GM19468 (cell line): Measurements from ENCODE around the gene PDZD2.

Source experiments
- ATAC-seq: cut with Tn5 transposase; IDR thresholded peaks from one replicate; pipeline ENCODE4 v1.9.1; 2021; ENCODE audit warnings: mild to moderate bottlenecking, moderate library complexity, moderate number of reproducible peaks; ENCODE audit not compliant: unreplicated experiment; ENCODE audit errors: extremely low read depth

The PDZD2 gene

DNA sequence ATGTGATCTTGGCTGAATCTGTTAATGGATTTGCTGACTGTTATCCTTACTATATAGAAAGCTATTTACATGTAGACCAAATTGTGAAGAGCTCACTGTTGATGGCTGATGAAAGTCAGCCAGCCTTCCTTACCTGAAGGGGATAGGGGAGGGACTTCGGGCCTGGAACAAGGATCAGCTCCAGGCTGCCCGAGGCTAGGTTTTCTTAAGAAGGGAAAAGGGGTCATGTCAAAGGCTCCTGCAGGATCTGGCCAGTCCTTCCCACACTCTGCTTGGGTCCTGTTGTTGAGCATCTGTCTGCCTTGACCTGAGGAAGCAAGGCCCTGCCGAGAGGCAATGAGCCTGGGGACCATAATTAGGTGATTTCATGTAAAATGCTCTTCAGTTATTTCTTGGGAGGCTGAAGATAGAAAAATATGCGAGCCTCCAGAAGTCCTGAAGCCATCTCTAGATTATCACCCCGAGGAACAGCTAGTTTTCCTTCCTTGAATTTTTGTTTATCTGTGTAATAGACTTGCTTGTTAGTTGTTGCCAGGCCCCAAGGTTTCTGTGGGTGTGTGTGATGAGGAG is 261.4 kb downstream of the PDZD2 start:
- ATAC-seq = no peak

GRCh38 chr5:31901807-31902530 is 263.0 kb downstream of the PDZD2 start:
- no peak for ATAC-seq

DNA sequence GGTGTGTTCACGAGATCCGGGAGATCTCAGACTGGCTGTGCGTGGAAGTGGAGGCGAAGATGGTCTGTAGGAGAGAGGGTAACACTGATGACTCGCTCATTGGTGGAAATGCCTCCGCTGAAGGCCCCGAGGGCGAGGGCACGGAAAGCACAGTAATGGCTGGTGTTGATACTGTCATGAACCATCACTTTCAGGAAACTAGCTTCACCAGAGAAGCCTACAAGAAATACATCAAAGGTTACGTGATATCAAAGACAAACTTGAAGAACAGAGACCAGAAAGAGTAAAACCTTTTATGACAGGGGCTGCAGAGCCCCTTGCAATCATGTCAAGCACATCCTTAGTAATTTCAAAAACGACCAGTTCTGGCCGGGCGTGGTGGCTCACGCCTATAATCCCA is 269.5 kb downstream of the PDZD2 start:
- no peak for ATAC-seq

- ATAC-seq = no peak
Observed at GRCh38 chr5:31909073-31909472, 270.1 kb downstream of the PDZD2 start.

GRCh38 chr5:31911291-31912265 is 272.6 kb downstream of the PDZD2 start:
- ATAC-seq = no peak

- ATAC-seq = no peak
Observed at GRCh38 chr5:31913808-31914207, 274.9 kb downstream of the PDZD2 start.

GRCh38 chr5:31916327-31916726 is 277.4 kb downstream of the PDZD2 start:
- no peak for ATAC-seq

DNA sequence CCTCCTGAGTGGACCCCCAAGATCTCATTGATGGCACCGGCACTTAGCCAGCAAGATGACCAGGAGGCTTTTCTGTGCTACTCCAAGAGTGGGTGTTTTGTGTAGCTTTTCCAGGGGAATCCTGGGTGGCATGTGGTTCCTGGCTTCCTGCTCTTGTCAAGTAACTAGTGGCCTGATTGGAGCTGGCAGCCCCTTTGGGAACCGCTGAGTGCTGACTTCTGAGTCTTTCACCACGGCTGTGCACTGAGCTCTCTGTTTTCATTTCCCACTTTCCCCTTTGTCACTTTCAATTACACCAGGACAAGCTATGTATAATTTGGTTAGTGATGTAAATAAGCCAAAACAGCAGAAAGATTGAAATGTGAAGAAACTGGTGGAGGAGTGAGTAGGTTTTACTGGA is 279.8 kb downstream of the PDZD2 start:
- ATAC-seq = no peak

GRCh38 chr5:31921852-31922305 is 282.9 kb downstream of the PDZD2 start:
- ATAC-seq = no peak

- ATAC-seq = no peak
Observed at GRCh38 chr5:31924005-31924404, 285.1 kb downstream of the PDZD2 start.

DNA sequence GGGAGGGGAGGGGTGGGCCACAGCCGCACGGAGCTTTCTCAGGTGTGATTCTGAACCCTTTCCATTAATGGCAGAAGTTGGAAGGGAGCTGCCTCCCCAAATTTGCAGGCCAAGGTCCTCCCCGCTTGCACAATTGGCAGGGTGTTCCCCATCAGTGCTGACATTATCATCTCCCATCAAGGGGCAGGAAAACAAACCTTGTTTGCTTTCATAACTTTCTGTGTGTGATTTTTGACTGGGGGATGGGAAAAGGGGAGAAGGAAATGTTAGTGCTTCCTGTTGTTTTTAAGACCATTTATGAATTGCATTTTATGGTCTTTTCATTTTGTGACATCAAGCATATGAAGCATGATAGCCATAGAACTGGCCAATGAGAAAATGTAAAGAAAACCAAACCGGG is 292.9 kb downstream of the PDZD2 start:
- ATAC-seq = no peak

GRCh38 chr5:31934156-31934555 is 295.2 kb downstream of the PDZD2 start:
- no peak for ATAC-seq

GRCh38 chr5:31935496-31936369 is 296.8 kb downstream of the PDZD2 start:
- no peak for ATAC-seq

DNA sequence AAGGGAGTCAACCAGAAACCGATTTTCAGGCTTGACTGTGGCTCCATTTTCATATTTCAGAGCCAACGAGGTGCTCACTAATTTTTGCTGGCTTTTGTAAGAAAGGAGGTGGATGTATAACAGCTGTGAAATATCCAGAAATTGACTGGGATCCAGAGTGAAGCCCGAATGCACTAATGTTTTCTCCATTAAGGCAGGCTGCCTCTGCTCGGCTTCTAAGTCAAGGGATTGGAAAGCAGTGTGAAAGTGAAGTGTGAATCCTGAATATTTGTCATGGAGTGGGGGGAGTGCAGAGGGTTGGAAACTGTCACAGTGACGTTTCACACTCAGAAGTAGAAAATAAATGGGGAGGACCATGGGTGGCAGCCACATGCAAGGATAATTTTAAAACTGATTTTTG is 297.8 kb downstream of the PDZD2 start:
- ATAC-seq = no peak

DNA sequence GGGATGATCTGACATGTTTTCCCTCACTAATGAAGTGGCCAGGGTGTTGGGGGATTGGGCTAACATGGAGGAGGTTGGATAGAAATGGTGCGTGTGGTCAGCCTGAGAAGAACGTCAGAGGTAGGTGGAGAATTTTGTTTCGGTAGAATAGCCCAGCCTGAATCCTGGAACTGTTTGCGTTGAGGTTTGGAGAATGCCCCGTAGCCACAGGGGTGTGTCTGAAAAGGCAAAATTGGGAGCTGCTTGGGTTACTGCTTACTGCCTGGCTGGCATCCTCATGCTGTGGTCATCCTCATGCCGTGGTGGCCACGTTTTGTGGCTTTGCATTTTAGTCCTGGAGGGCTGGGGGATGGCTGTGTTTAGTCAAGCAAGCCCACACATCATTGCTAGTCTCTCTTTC is 298.3 kb downstream of the PDZD2 start:
- no peak for ATAC-seq

DNA sequence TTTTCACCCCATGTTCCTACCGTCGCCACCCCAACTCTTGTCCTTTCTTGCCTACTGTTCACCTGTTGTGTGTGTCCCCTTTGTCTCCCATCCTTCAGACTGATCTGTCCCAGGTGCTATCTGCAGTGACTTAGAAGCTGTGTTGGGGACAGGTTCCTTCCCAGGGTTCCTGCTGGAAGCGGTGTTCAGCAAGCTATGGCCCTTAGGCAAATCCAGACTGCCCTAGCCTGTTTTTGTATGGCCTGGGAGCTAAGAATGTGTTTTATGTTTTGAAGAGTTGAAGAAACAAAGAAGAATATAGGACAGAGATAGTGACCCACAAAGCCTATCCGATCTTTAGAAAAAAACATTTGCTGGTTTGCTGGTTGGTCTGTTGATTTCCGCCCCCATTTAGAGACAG is 298.8 kb downstream of the PDZD2 start:
- no peak for ATAC-seq

DNA sequence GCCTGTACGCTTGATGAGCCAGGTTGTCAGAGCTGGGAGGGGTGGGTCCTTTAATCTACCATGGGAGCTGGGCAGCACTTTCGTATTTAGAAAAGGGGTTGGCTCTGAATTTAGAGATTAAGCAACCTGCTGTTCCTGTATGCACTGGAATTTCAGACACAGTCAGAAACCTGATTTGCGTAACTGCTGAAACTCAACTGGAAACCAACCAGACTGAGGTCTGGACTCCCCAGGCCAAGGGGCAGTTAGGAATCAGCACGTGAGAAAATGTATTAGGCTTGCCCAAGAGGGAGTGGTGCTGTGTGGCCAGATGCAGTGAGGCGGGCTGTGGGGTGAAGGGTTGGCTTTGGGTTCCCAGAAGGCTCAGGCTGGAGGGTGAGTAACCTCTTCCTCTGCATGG is 300.2 kb downstream of the PDZD2 start:
- no peak for ATAC-seq

DNA sequence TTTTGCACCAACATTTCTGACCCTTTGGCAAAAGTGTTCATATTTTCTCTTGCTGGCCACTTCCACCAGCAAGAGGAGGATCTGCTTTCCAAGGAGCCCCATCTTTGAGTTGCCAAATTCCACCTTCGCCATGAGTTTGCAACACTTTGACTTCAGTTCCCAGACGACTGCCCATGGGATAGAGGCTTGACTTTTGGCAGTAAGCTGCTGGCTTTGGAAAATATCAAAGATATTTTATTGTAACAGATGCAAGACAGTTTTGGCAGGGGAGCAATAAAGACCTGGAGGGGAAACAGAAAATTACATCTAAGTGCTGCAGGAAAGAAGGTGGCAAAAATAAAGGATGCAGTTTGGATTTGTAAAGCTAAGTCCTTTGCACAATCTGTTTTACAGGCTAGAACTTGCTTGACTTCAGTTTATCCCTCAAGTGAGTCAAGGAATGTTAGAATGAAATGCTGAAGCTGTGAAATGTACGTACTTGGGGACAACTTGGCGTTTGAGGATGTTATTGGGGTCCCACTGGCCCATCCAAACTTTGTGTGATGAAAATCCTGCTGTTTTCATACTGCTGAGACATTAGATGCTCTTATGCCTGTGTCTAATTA is 302.3 kb downstream of the PDZD2 start:
- no peak for ATAC-seq

DNA sequence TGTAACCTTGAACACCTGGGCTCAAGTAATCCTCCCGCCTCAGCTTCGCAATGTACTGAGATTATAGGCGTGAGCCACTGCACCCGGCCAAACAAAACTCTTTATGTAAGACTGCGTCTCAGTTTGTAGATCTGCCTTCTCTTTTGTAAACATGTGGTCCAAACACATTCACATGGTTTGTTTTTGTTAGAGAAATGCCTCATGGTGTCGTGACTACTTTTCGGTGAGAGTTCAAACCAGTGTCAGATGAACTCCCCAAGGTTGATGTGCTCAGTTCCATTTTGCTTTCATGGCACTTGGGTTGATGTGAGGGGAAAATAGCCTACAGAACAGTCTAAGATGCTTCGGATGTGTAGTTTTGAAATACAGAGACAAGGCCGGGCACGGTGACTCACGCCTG is 303.6 kb downstream of the PDZD2 start:
- ATAC-seq = no peak
